Measurements from ENCODE around the gene PTGDR. TPM values are rescaled to one million over a fixed set of nuclear protein-coding genes. Genes with fewer than 3 reads are reported as not detected.

PTGDR gene
- total and polyA plus RNA-seq, 8 donors, result 0.04 to 0.29 (median 0.18) TPM; not detected in 1

DNA sequence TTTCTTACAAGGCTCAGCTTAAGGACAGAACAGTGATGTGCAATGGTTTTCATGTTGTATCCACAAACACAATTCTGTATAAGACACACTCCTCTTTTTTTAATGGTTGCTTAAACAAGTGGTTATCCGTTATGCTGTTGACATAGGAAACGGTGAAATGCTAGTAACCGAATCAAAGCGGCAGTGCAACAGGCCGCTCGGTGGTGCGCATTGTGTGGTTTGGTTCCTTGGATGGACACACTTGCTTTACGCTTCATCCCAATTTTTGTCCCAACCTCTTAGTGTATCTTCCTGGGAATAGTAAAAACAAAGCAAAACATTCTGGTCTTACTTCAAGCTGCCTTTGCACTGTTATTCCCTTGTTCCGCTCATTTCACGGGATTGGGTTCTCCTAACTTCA lies 46.0 kb downstream of the PTGDR start:
- H3K36me3 ChIP-seq, result no peaks in the 10 kb centered on the region
- DNase-seq (no peak), ATAC-seq (peak in 1 of 4 donors; percentile 7), FAIRE-seq (no peak)
- intact Hi-C loops (cut with DNase I), result loop anchor here in 1 of 3 donors (10.0 kb wide), 1 partner anchor 151 kb away; no protein-coding TSS in a partner anchor
- TF ChIP-seq, protein P1, sequence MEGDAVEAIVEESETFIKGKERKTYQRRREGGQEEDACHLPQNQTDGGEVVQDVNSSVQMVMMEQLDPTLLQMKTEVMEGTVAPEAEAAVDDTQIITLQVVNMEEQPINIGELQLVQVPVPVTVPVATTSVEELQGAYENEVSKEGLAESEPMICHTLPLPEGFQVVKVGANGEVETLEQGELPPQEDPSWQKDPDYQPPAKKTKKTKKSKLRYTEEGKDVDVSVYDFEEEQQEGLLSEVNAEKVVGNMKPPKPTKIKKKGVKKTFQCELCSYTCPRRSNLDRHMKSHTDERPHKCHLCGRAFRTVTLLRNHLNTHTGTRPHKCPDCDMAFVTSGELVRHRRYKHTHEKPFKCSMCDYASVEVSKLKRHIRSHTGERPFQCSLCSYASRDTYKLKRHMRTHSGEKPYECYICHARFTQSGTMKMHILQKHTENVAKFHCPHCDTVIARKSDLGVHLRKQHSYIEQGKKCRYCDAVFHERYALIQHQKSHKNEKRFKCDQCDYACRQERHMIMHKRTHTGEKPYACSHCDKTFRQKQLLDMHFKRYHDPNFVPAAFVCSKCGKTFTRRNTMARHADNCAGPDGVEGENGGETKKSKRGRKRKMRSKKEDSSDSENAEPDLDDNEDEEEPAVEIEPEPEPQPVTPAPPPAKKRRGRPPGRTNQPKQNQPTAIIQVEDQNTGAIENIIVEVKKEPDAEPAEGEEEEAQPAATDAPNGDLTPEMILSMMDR (IDR thresholded peaks at IDR 0.05), result no peak
- peak overlapping the region in 3 of 4 donors; percentile 34 to 61 (median 35) for H3K4me3 ChIP-seq
- WGBS, 2 donors, result 37 to 42% methylated on average over 10 of the region's 10 CpGs
- H3K4me1 ChIP-seq, result no peaks in the 10 kb centered on the region
- H3K9me3 ChIP-seq, result no peaks in the 10 kb centered on the region
- H3K27me3 ChIP-seq, result peaks cover 0 to 11% (median 1%) of the 10 kb centered on the region in 4 donors
- H3K27ac ChIP-seq, result peak overlapping the region in 1 of 4 donors; percentile 0

DNA sequence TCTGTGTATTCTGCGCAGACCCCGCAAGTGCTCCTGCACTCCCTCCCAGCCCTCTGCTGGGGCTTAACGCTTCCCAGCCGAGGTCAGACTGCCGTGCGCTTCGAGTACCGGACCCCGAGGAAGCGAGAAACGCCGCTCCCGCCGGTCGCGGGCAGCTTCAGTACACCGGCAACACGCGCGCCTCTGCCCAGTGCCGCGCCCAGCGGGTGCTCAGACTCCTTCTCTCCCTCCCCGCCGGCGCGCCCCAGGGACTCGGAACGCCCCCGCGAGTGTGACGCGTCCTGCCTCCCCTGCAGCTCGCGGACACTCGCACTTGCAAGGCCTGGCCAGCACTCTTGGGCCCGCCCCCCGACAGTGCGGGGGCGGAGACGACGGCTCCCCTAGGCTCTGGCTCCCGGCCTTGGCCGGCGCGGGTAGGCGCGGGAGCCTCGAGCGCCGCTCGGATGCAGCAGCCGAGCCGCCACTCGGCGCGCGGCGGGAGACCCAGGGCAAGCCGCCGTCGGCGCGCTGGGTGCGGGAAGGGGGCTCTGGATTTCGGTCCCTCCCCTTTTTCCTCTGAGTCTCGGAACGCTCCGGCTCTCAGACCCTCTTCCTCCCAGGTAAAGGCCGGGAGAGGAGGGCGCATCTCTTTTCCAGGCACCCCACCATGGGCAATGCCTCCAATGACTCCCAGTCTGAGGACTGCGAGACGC lies 46.6 kb downstream of the PTGDR start, which contains the start of gene PTGER2:
Gene PTGER2 (plus strand): TSS at position 410 of the 692 bp plus-strand sequence. CDS start 237 bp downstream, at position 647.
- intact Hi-C loops (cut with DNase I), result loop anchor here in 1 of 3 donors (10.0 kb wide), 1 partner anchor 151 kb away; no protein-coding TSS in a partner anchor
- TF ChIP-seq, protein P1 (IDR thresholded peaks at IDR 0.05), result no peak
- DNase-seq, result peak; percentile 43 to 80 (median 66)
- Histone ChIP-seq H3K4me3 (peak within 1 kb of the TSS; percentile 33 to 61 (median 34)), H3K9me3 (no peaks in the 10 kb centered on the region), H3K27ac (peak within 1 kb of the TSS in 2 of 4 donors; percentile 0 to 22), H3K4me1 (no peaks in the 10 kb centered on the region), H3K36me3 (no peaks in the 10 kb centered on the region), H3K27me3 (peaks cover 0 to 11% (median 1%) of the 10 kb centered on the region in 4 donors)
- peak; percentile 70 to 87 (median 85) for ATAC-seq
- no peak for FAIRE-seq
- WGBS, 2 donors, result 1% methylated on average over 71 to 73 of the region's 73 CpGs

DNA sequence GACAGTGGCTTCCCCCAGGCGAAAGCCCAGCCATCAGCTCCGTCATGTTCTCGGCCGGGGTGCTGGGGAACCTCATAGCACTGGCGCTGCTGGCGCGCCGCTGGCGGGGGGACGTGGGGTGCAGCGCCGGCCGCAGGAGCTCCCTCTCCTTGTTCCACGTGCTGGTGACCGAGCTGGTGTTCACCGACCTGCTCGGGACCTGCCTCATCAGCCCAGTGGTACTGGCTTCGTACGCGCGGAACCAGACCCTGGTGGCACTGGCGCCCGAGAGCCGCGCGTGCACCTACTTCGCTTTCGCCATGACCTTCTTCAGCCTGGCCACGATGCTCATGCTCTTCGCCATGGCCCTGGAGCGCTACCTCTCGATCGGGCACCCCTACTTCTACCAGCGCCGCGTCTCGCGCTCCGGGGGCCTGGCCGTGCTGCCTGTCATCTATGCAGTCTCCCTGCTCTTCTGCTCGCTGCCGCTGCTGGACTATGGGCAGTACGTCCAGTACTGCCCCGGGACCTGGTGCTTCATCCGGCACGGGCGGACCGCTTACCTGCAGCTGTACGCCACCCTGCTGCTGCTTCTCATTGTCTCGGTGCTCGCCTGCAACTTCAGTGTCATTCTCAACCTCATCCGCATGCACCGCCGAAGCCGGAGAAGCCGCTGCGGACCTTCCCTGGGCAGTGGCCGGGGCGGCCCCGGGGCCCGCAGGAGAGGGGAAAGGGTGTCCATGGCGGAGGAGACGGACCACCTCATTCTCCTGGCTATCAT lies 47.3 kb downstream of the PTGDR start:
- 3 to 4% methylated on average over 61 to 63 of the region's 63 CpGs for WGBS, 2 donors
- H3K27ac ChIP-seq, result peak overlapping the region in 1 of 4 donors; percentile 22
- peaks cover 0 to 11% (median 1%) of the 10 kb centered on the region in 4 donors for H3K27me3 ChIP-seq
- intact Hi-C loops (cut with DNase I), result loop anchor here in 1 of 3 donors (10.0 kb wide), 1 partner anchor 150 kb away; no protein-coding TSS in a partner anchor
- ATAC-seq (peak; percentile 21 to 48 (median 39)), FAIRE-seq (no peak), DNase-seq (peak in 3 of 6 donors; percentile 19 to 75 (median 65))
- TF ChIP-seq, protein P1 (IDR thresholded peaks at IDR 0.05), result no peak
- H3K4me3 ChIP-seq, result peak overlapping the region; percentile 33 to 61 (median 34)
- H3K9me3 ChIP-seq, result no peaks in the 10 kb centered on the region
- H3K36me3 ChIP-seq, result no peaks in the 10 kb centered on the region
- no peaks in the 10 kb centered on the region for H3K4me1 ChIP-seq

DNA sequence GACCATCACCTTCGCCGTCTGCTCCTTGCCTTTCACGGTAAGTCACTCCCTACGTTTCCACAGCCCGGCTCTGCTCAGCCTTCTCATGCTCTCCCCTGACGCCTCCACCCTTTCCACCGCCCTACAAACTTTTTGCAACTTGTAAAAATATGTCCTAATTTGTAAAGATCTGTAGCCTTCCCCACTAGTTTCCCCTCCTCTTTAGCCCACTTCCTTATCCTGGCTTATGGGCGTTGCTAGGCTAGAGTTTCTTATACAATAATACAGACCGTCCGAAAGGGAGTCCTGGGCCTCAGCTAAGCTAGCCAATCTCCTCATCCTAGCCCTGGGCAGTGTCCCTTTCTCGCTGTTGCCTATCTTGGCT lies 47.8 kb downstream of the PTGDR start:
- H3K4me3 ChIP-seq, result peak overlapping the region in 2 of 4 donors; percentile 33 to 61
- no peak for FAIRE-seq

More for the DNA sequence above, 47.8 kb downstream of the PTGDR start:
- H3K36me3 ChIP-seq, result no peaks in the 10 kb centered on the region
- DNase-seq, result no peak
- intact Hi-C loops (cut with DNase I), result loop anchor here in 1 of 3 donors (10.0 kb wide), 1 partner anchor 149 kb away; no protein-coding TSS in a partner anchor
- H3K4me1 ChIP-seq, result no peaks in the 10 kb centered on the region
- 37 to 38% methylated on average over 11 of the region's 11 CpGs for WGBS, 2 donors
- H3K27me3 ChIP-seq, result peaks cover 0 to 11% (median 1%) of the 10 kb centered on the region in 4 donors
- no peak overlapping the region for H3K27ac ChIP-seq
- H3K9me3 ChIP-seq, result no peaks in the 10 kb centered on the region
- ATAC-seq, result peak in 2 of 4 donors; percentile 12 to 22
- TF ChIP-seq, protein P1 (IDR thresholded peaks at IDR 0.05), result no peak

All from pancreas (tissue), 10 donors.